ENCODE results near the gene ZC2HC1C.

DNA sequence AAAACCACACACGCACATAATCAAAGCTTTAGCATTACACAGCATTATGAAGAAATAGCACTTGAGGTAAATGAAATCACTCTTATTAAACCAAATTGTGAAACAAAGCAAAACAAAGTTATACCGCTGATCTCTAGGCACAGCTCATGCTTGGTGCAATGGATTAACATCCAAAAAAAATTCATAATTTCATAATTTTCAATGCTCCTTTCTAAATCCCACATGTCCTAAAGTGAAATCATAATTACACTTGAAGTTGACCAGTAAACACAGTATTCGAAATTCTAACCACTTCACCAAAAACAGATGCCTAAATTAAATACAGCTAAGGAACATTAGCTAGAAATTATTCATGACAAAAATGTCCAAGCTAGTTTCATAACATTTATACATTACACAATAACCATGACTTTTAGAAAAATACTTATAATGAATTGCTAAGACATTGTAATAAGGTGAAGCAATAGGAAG lies 19.7 kb upstream of the ZC2HC1C start:
- TF ChIP-seq CTCF (IDR thresholded peaks at IDR 0.05 in 4 of 5, conservative IDR thresholded peaks at IDR 0.05 in 1 of 5): no peak
- no peak for TF ChIP-seq POLR2A (IDR thresholded peaks at IDR 0.05)
